Esophagus squamous epithelium (tissue), 5 donors: ENCODE data around the gene TSPAN9. TPM values are rescaled to one million over a fixed set of nuclear protein-coding genes. Genes with fewer than 3 reads are reported as not detected.

Experiments
- DNase-seq: peaks from one replicate; lab custom pipeline; 2025; lab: John Stamatoyannopoulos, UW
- H3K27ac ChIP-seq, 4 donors: fragments of 200-600 bp; sonication (generic); one replicate each; pipeline ENCODE4 v1.5.1; 2016 to 2019; ENCODE audit warnings: mild to moderate bottlenecking in 1 of 4
- H3K27me3 ChIP-seq, 4 donors: fragments of 200-600 bp; sonication (generic); 1 replicate in 3 of 4; 2 replicates in 1 of 4; pipeline versions ENCODE4 v1.5.1 to v1.6.0; 2017 to 2021; ENCODE audit warnings: antibody characterized with exemption in 1 of 4
- H3K36me3 ChIP-seq, 3 donors: fragments of 200-600 bp; sonication (generic); one replicate each; pipeline ENCODE4 v1.5.1; 2016 to 2019
- H3K4me1 ChIP-seq, 3 donors: fragments of 200-600 bp; sonication (generic); one replicate each; pipeline ENCODE4 v1.5.1; 2017 to 2019
- H3K4me3 ChIP-seq, 4 donors: fragments of 200-600 bp; sonication (generic); 1 replicate in 3 of 4; 2 replicates in 1 of 4; pipeline ENCODE4 v1.5.1; 2016 to 2019; ENCODE audit warnings: mild to moderate bottlenecking in 2 of 4, moderate library complexity in 1 of 4
- H3K9me3 ChIP-seq, 3 donors: fragments of 200-600 bp; sonication (generic); one replicate each; pipeline ENCODE4 v1.5.1; 2016 to 2019
- CTCF ChIP-seq, 6 experiments: fragments of 450-650 bp in 4 of 6; fragments of 200-600 bp in 2 of 6; sonication (generic) in 2 of 6; IDR thresholded peaks; one replicate each; pipeline ENCODE4 v1.5.1; 2016 to 2019; ENCODE audit warnings: antibody characterized with exemption in 6 of 6, mild to moderate bottlenecking in 4 of 6, moderate library complexity in 4 of 6
- POLR2A ChIP-seq, 4 donors: fragments of 450-650 bp; IDR thresholded peaks; one replicate each; pipeline ENCODE4 v1.6.1; 2017; ENCODE audit warnings: antibody characterized with exemption in 4 of 4, mild to moderate bottlenecking in 4 of 4, moderate library complexity in 3 of 4
- WGBS, 2 donors: methylation state at CpG; one replicate each; pipeline ENCODE4 v1.1.5; 2018; 5-methylcytosine and 5-hydroxymethylcytosine counted together
- intact Hi-C: fragments of 100-400 bp; cut with DNase I; formaldehyde crosslinking; loops from one replicate; pipeline ENCODE4 v1.15.0; 2022
- total RNA-seq, 4 donors: library from RNA; depleted of rRNA; stranded (reverse); fragments of >200 nt; gene quantifications; one replicate each; pipeline ENCODE4 v1.1.0, GENCODE V29; 2016
- donor health status: DM: yes; HTN: yes; CAD: no.

TSPAN9 gene
- total RNA-seq, 4 donors from 2014 or later: 10.6 to 23.7 (median 17.6) TPM

DNA sequence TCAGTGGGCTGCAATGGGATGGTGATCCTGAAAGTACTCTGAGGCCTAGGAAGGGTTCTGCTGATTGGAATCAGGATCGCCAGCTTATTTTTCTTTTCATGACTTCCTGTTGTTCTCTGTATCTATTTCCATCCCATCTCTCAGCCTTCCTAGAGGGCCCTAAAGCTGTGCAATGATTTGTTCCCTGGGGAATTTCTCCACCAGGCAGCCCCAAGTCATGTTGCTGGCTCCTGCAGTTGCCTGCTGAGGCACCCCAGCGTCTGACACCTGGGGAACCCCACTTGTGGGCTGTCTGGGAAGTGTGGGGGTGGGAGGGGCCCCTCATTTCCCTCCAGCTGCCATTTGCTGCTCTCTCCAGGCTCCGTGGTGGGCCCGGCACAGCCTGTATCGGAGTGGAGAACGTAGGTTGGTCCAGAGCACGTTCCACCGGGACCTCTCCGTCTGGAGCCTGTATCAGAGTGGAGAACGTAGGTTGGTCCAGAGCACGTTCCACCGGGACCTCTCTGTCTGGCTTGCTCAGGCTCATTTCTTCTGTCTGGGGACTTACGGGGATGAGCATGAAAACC lies 138.3 kb downstream of the TSPAN9 start:
- H3K9me3 ChIP-seq: no peaks in the 10 kb centered on the region
- H3K4me1 ChIP-seq: peaks cover 25 to 61% (median 29%) of the 10 kb centered on the region in 3 donors
- H3K36me3 ChIP-seq: peaks cover 0 to 4% (median 0%) of the 10 kb centered on the region in 3 donors

GRCh38 chr12:3216097-3216496 lies 138.9 kb downstream of the TSPAN9 start:
- Histone ChIP-seq H3K9me3 (no peaks in the 10 kb centered on the region), H3K36me3 (peaks cover 0 to 4% (median 0%) of the 10 kb centered on the region in 3 donors), H3K27ac (no peak overlapping the region), H3K4me3 (no peak overlapping the region), H3K27me3 (no peaks in the 10 kb centered on the region), H3K4me1 (peaks cover 25 to 61% (median 29%) of the 10 kb centered on the region in 3 donors)
- intact Hi-C loops: no loop called here
- DNase-seq: no peak
- no peak for TF ChIP-seq CTCF (IDR thresholded peaks at IDR 0.05)
- TF ChIP-seq POLR2A (IDR thresholded peaks at IDR 0.05): no peak
- 90 to 93% methylated on average over 4 to 5 of the region's 5 CpGs for WGBS, 2 donors

More for the DNA sequence above, 138.3 kb downstream of the TSPAN9 start:
- Histone ChIP-seq H3K27me3 (no peaks in the 10 kb centered on the region), H3K4me3 (no peak overlapping the region), H3K27ac (no peak overlapping the region)
- TF ChIP-seq CTCF (IDR thresholded peaks at IDR 0.05): no peak
- TF ChIP-seq POLR2A (IDR thresholded peaks at IDR 0.05): no peak
- DNase-seq: no peak
- WGBS, 2 donors: 90 to 100% methylated on average over 1 of the region's 13 CpGs
- intact Hi-C loops: no loop called here

DNA sequence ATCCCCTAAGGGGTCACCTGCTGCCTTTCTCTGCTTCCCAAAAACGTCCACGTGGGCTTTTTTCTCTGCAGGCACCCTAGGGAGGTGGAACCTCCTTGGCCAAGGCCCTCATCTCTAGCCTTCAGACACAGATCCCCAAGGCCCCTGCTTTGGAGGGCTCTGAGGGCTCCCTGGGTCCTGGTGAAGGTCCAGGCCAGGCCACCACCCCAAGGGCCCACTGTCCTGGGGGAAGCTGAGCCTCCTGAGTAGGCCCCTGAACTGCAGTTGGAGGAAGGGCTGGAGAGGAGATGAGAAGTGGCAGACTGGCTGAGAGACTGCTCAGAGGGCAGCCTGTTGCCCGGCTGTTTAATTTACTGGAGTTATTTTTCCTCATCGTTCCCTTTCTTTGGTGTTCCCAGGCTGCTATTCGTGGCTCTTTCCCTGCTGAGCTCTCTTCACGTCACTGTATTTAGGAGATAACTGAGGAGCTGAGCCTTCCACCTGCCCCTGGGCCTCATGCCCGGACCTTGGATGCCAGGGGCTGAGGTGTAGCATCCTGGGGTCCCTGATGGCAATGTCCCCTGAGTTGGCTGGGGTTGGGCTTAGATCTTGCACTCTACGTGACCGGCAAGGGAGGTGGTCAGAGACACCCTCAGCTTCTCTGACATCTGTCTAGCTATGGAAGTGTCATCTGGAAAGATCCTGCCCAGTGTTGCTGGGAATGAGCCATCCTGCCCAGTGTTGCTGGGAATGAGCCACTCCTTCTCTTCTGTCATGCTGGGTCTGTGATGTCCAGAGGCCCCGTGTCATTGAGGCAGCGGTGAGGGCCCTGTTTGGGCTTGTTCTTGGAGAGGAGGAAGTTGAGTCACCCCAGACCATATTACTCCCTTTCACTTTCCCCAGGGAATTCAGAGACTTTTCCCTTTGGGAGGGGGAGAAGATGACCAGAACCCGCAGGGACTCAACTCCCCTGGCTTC lies 139.8 kb downstream of the TSPAN9 start:
- Histone ChIP-seq H3K27me3 (no peaks in the 10 kb centered on the region), H3K36me3 (peaks cover 0 to 4% (median 3%) of the 10 kb centered on the region in 3 donors), H3K9me3 (no peaks in the 10 kb centered on the region), H3K4me1 (peaks cover 25 to 61% (median 29%) of the 10 kb centered on the region in 3 donors), H3K4me3 (no peak overlapping the region), H3K27ac (peak overlapping the region in 3 of 4 donors; percentile 34 to 69 (median 59))
- 75 to 76% methylated on average over 5 to 8 of the region's 12 CpGs for WGBS, 2 donors
- intact Hi-C loops: no loop called here
- TF ChIP-seq CTCF (IDR thresholded peaks at IDR 0.05) (no peak), POLR2A (IDR thresholded peaks at IDR 0.05) (no peak)
- DNase-seq: no peak

- DNase-seq: no peak
- Histone ChIP-seq H3K4me1 (peaks cover 25 to 61% (median 29%) of the 10 kb centered on the region in 3 donors), H3K27ac (peak overlapping the region in 3 of 4 donors; percentile 48 to 69 (median 59)), H3K4me3 (no peak overlapping the region), H3K36me3 (peaks cover 0 to 4% (median 3%) of the 10 kb centered on the region in 3 donors), H3K27me3 (no peaks in the 10 kb centered on the region), H3K9me3 (no peaks in the 10 kb centered on the region)
- WGBS, 2 donors: 69 to 93% methylated on average over 3 to 4 of the region's 4 CpGs
- intact Hi-C loops: no loop called here
- no peak for TF ChIP-seq POLR2A (IDR thresholded peaks at IDR 0.05)
- no peak for TF ChIP-seq CTCF (IDR thresholded peaks at IDR 0.05)
Observed at GRCh38 chr12:3217683-3218079, 140.5 kb downstream of the TSPAN9 start.
